Measurements from ENCODE around the gene TMPRSS5.
"Not testable (repeated sequence)": the region's sequence is repeated elsewhere in the genome, so short reads cannot be mapped to it uniquely, and the experiment has no call there.

Gene TMPRSS5

GRCh38 chr11:113695207-113695606, 10.9 kb downstream of the TMPRSS5 start:
- DNase-seq: no peak

GRCh38 chr11:113694390-113694789, 11.7 kb downstream of the TMPRSS5 start:
- no peak for DNase-seq

- no peak for DNase-seq
Measured at GRCh38 chr11:113693030-113693429, 13.1 kb downstream of the TMPRSS5 start.

GRCh38 chr11:113690619-113691569, 15.2 kb downstream of the TMPRSS5 start:
- no peak for DNase-seq

GRCh38 chr11:113689768-113690618, 16.1 kb downstream of the TMPRSS5 start:
- DNase-seq: no peak

- no peak for DNase-seq
Measured at GRCh38 chr11:113685654-113686359, 20.3 kb downstream of the TMPRSS5 start.

- no peak for DNase-seq
Measured at GRCh38 chr11:113684496-113684895, 21.6 kb downstream of the TMPRSS5 start.

- no peak for DNase-seq
Measured at GRCh38 chr11:113683481-113684046, 22.5 kb downstream of the TMPRSS5 start.

GRCh38 chr11:113681711-113682413, 24.2 kb downstream of the TMPRSS5 start:
- no peak for DNase-seq

GRCh38 chr11:113681282-113681681, 24.8 kb downstream of the TMPRSS5 start:
- DNase-seq: no peak

GRCh38 chr11:113677685-113678084, 28.4 kb downstream of the TMPRSS5 start:
- no peak for DNase-seq

- DNase-seq: no peak
Measured at GRCh38 chr11:113675565-113675964, 30.5 kb downstream of the TMPRSS5 start.

GRCh38 chr11:113675003-113675561, 31.0 kb downstream of the TMPRSS5 start:
- DNase-seq: no peak

- DNase-seq: no peak
Measured at GRCh38 chr11:113674397-113674685, 31.8 kb downstream of the TMPRSS5 start.

GRCh38 chr11:113673550-113674396, 32.3 kb downstream of the TMPRSS5 start:
- no peak for DNase-seq

- not testable (repeated sequence) for DNase-seq
Measured at GRCh38 chr11:113671914-113672313, 34.2 kb downstream of the TMPRSS5 start.

GRCh38 chr11:113670831-113671215, 35.3 kb downstream of the TMPRSS5 start:
- DNase-seq: no peak

- DNase-seq: no peak
Measured at GRCh38 chr11:113670149-113670830, 35.8 kb downstream of the TMPRSS5 start.

GRCh38 chr11:113668255-113668654, 37.9 kb downstream of the TMPRSS5 start:
- DNase-seq: no peak

GRCh38 chr11:113667801-113668200, 38.3 kb downstream of the TMPRSS5 start:
- no peak for DNase-seq
